Measurements from ENCODE around the gene CRIP1.

Gene CRIP1

DNA sequence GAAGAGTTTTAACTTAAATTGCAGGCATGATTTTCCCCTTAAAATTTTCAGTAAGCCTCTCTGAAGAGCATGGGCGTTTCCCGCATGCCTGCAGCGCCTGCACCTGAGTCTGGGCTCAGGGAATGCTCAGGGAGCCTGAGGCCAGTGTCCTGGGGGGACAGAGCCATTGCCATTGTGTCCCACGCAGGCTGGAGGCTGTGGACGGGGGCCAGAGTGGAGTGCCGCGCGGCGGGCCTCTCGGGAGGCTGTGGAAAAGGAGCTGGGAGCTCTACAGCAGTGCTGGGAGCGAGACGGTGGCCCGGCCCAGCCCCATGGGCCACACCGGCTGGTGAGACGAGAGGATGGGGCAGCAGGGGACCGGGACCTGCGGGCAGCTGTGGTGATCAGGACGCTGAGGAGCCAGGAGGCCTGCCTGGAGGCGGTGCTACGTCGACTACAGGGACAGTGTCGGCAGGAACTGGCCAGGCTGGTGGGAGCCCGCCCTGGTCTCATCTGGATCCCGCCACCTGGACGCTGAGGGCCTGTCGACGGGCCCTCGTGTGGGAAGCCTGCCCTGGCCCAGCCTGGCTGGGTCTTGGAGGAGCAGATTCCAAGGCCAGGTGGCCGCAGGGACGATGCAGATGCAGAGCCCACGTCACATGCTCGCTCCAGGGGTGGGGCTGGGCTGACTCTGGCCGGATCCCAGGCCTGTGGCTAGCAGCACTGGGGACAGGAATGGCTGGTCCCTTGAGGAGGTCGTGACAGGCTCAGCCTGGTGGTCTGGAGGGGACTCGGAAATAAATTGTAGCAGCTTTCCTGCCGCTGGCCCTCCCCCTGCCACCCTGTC, 12.0 kb downstream of the CRIP1 start:
- ATAC-seq (no peak), DNase-seq (no peak)
- Mint-ChIP-seq H3K4me1 (no peaks in the 10 kb centered on the region), H3K4me3 (no peak overlapping the region), H3K9me3 (no peaks in the 10 kb centered on the region), H3K27me3 (peaks cover 10% of the 10 kb centered on the region), H3K27ac (peak overlapping the region in 1 of 2 donors; percentile 56)

DNA sequence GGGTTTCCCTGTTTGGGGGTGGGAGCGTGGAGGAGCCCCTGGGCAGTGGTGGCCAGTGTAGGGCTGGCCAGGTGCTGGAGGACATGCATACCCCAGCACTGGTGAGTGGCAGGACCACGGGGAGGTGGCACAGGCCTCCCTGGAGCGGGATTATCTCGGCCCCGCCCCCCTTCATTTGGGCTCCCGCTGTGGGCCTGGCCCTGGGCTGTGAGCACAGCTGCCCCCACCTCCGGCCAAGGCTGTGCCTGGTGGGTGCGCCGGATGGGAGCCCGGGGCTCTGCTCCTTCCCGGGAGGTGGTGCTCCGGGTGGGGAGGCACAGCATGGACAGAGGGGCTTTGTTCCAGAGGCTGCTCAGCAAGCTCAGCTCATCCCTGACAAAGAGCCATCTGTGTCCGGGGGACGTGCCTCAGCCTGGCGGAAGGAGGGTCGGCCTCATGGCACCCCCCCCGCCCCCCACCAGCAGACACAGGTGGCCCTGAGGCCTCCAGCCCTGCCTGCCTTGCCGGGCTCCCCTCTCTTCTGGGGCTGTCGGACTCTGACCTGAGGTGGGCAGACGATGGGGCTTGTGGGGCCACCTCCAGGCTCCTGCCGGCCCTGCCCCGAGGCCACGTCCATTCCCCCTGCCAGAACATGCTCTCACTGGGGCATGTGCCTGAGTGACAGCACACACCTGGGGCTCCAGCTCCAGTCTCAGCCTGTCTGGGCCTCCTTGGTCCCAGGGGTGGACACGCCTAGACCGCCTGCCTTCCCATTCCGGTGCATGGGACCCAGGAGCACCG, 12.8 kb downstream of the CRIP1 start:
- DNase-seq = no peak
- Mint-ChIP-seq H3K27ac (peak overlapping the region in 1 of 2 donors; percentile 19), H3K27me3 (peaks cover 18% of the 10 kb centered on the region), H3K4me1 (no peaks in the 10 kb centered on the region), H3K9me3 (no peaks in the 10 kb centered on the region), H3K4me3 (no peak overlapping the region)
- peak; percentile 3 for ATAC-seq

DNA sequence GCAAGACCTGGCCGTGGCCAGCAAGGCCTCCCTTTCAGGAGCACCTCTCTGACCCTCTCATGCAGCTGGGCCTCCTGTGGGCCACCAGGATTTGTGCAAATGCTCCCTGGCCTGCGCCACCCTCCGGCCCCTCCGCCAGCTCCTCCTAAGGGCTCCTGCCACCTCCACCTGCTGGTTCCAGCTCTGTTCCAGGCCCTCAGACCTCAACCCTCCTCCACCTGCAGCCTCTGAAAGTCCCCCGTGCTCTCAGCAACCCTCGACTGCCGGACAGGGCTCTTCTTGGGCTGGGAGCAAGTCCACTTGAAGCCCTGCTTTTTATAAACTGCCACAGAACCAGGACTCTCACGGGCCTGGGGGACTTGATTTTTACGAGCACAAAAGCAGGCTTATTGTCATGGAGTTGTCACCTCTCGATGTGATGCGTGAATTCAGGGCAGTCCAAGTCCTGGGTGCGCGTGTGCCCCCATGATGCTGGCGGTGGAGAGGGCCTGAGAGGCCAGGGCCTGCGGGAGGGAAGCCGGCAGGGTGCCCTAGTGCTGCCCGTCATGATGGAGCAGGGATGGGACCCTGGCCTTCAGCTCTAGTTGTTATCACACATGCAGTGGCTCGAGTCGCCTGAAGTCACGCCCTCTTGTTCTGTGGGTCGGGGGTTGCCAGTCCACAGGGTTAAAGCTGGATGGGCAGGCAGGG, 13.5 kb downstream of the CRIP1 start:
- DNase-seq (no peak), ATAC-seq (no peak)
- H3K4me3 Mint-ChIP-seq = no peak overlapping the region
- H3K27me3 Mint-ChIP-seq = peaks cover 25% of the 10 kb centered on the region
- H3K27ac Mint-ChIP-seq = no peak overlapping the region
- H3K4me1 Mint-ChIP-seq = no peaks in the 10 kb centered on the region
- no peaks in the 10 kb centered on the region for H3K9me3 Mint-ChIP-seq

GRCh38 chr14:105500726-105501101, 14.0 kb downstream of the CRIP1 start:
- Mint-ChIP-seq H3K9me3 (no peaks in the 10 kb centered on the region), H3K27me3 (peaks cover 28% of the 10 kb centered on the region), H3K4me1 (no peaks in the 10 kb centered on the region), H3K4me3 (no peak overlapping the region), H3K27ac (no peak overlapping the region)
- DNase-seq = no peak
- no peak for ATAC-seq

GRCh38 chr14:105501504-105502291, 15.0 kb downstream of the CRIP1 start:
- no peak for DNase-seq
- Mint-ChIP-seq H3K4me3 (no peak overlapping the region), H3K9me3 (no peaks in the 10 kb centered on the region), H3K27ac (no peak overlapping the region), H3K4me1 (no peaks in the 10 kb centered on the region), H3K27me3 (peaks cover 31% of the 10 kb centered on the region)
- ATAC-seq = no peak

- Mint-ChIP-seq H3K4me3 (no peak overlapping the region), H3K27ac (peak overlapping the region; percentile 30 to 94)
Measured at GRCh38 chr14:105502446-105503295, 16.0 kb downstream of the CRIP1 start.

GRCh38 chr14:105503296-105503640, 16.6 kb downstream of the CRIP1 start:
- H3K4me1 Mint-ChIP-seq = no peaks in the 10 kb centered on the region
- no peak overlapping the region for H3K4me3 Mint-ChIP-seq
- H3K27me3 Mint-ChIP-seq = peaks cover 47% of the 10 kb centered on the region
- no peaks in the 10 kb centered on the region for H3K9me3 Mint-ChIP-seq
- no peak overlapping the region for H3K27ac Mint-ChIP-seq
- DNase-seq (no peak), ATAC-seq (no peak)

More at GRCh38 chr14:105502446-105503295, 16.0 kb downstream of the CRIP1 start:
- Mint-ChIP-seq H3K4me1 (no peaks in the 10 kb centered on the region), H3K27me3 (peaks cover 41% of the 10 kb centered on the region), H3K9me3 (no peaks in the 10 kb centered on the region)
- DNase-seq (no peak), ATAC-seq (peak; percentile 38)

DNA sequence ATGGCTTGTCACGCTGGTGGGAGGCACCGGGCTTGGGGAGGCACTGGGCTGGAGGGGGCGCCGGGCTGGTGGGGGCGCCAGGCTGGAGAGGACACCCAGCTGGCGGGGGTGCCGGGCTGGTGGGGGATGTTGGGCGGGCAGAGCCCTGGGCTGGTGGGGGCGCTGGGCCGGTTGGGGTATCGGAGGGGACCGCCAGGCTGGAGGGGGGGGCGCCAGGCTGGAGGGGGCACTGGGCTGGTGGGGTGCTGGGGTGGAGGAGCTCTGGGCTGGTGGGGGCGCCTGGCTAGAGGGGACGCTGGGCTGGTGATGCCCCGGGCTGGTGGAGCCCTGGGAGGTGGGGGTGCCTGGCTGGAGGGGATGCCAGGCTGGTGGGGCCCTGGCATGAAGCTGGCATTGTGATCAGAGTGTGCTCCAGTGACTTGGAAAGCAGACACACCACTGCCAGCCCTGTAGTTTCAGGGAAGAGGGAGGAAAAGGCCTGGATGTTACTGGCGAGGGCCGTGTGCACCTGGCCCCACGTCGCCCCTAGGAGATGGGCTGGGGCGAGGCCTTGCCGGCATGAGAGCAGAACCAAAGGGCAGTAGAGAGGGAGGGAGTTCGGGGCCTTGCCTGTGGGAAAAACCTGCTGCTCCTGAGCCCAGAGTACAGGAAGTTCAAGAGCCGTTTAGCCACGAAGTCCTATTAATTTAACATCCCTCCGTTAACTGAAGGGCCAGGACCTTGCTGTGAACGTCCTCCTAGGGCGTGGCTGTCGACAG, 17.4 kb downstream of the CRIP1 start:
- DNase-seq = no peak
- ATAC-seq = peak; percentile 55
- Mint-ChIP-seq H3K27me3 (peaks cover 56% of the 10 kb centered on the region), H3K9me3 (no peaks in the 10 kb centered on the region), H3K27ac (peak overlapping the region in 1 of 2 donors; percentile 90), H3K4me3 (no peak overlapping the region), H3K4me1 (no peaks in the 10 kb centered on the region)

- Mint-ChIP-seq H3K9me3 (no peaks in the 10 kb centered on the region), H3K27ac (no peak overlapping the region), H3K4me1 (no peaks in the 10 kb centered on the region), H3K4me3 (no peak overlapping the region), H3K27me3 (peaks cover 56% of the 10 kb centered on the region)
- DNase-seq (no peak), ATAC-seq (no peak)
Measured at GRCh38 chr14:105505101-105505500, 18.4 kb downstream of the CRIP1 start.

DNA sequence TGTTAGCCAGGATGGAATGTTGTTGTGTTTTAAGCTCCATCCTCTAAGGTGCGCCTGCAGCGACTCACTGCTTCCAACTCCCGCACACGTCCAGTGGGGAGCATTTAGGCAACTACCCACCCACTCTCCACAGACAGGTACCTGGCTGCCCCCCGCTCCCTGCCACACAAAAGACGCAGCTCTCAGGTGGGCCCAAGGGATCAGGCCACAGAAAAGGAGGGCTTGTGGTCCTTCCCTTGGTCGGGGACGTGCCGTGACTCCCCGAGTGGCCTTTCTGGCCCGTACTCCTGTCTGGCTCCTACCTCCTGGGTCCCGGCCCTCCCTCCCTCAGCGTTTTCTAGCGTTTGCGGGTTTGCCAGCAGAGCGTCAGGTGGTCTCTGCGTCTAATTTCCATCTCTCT, 20.6 kb downstream of the CRIP1 start:
- H3K4me3 Mint-ChIP-seq = no peak overlapping the region
- peaks cover 74% of the 10 kb centered on the region for H3K27me3 Mint-ChIP-seq
- H3K9me3 Mint-ChIP-seq = no peaks in the 10 kb centered on the region
- H3K4me1 Mint-ChIP-seq = no peaks in the 10 kb centered on the region
- no peak overlapping the region for H3K27ac Mint-ChIP-seq
- DNase-seq = no peak
- no peak for ATAC-seq

DNA sequence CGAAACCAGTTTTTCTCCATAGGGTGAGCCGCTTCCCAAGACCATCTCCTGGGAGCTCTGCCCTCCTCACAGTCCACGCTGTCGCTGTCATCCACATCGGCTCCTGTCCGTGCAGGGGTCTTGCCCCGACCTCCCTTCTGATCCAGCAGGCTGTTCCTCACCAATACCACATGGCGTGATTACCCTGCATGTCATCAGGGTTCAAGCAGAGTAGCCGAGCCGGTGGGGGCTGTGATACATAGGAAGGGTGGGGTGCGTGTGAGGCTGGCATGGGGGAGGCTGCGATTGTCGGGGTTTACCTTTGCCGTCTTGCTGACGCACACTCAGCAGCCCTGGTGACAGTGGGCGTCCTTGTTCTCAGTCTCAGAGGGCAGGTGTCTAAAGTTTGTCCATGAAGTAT, 21.4 kb downstream of the CRIP1 start:
- Mint-ChIP-seq H3K27me3 (peaks cover 76% of the 10 kb centered on the region), H3K27ac (no peak overlapping the region), H3K9me3 (no peaks in the 10 kb centered on the region), H3K4me3 (no peak overlapping the region), H3K4me1 (no peaks in the 10 kb centered on the region)
- ATAC-seq (no peak), DNase-seq (no peak)

DNA sequence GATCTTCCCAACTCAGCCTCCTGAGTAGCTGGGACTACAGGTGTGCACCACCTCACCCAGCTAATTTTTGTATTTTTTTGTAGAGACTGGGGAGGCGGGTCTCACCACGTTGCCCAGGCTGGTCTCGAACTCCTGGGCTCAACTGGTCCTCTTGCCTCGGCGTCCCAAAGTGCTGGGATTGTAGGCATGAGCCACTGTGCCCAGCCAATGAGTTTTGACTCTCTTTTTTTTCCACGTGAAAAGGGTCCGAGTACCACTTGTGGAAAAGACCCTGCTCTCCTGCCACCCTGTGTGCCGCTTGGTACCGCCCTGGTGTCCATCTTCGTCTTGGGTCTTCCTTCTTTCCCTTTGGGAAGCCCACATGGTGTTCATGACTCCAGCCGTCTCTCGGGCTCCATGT, 21.9 kb downstream of the CRIP1 start:
- DNase-seq = no peak
- Mint-ChIP-seq H3K9me3 (no peaks in the 10 kb centered on the region), H3K4me1 (no peaks in the 10 kb centered on the region), H3K27ac (peak overlapping the region; percentile 16 to 79), H3K4me3 (no peak overlapping the region), H3K27me3 (peaks cover 78% of the 10 kb centered on the region)
- ATAC-seq = no peak

- Mint-ChIP-seq H3K27ac (no peak overlapping the region), H3K9me3 (no peaks in the 10 kb centered on the region), H3K27me3 (peaks cover 65% of the 10 kb centered on the region), H3K4me1 (no peaks in the 10 kb centered on the region), H3K4me3 (no peak overlapping the region)
- ATAC-seq (no peak), DNase-seq (no peak)
Measured at GRCh38 chr14:105517096-105517495, 30.4 kb downstream of the CRIP1 start.

All from stimulated activated naive CD8-positive, alpha-beta T cell treated with anti-CD3 and anti-CD28 coated beads, Interleukin-15, amount 100 ng/mL, for 72 hours (primary cell).